OCI-LY1 (cell line): ENCODE measurements around the gene CPT1C.
"Not testable (repeated sequence)": the region's sequence is repeated elsewhere in the genome, so short reads cannot be mapped to it uniquely, and the experiment has no call there.

ENCODE experiments used
- H2AFZ ChIP-seq: fragments of 200-600 bp; sonication (generic), shearing (Covaris generic); 2 replicates; pipeline ENCODE4 v1.6.0; 2014; ENCODE audit warnings: antibody characterized with exemption, mild to moderate bottlenecking, low read length
- H3F3A ChIP-seq: fragments of 200-600 bp; sonication (generic), shearing (Covaris generic); 2 replicates; pipeline ENCODE4 v1.6.0; 2014; ENCODE audit warnings: mild to moderate bottlenecking, antibody characterized with exemption, low read length, moderate library complexity; ENCODE audit not compliant: insufficient read depth
- H3K27ac ChIP-seq: fragments of 200-600 bp; sonication (generic); 2 replicates; pipeline ENCODE4 v1.5.1; 2014; ENCODE audit warnings: low read length, mixed run types, mild to moderate bottlenecking, low read depth; ENCODE audit not compliant: poor library complexity, severe bottlenecking
- H3K27me3 ChIP-seq: fragments of 200-600 bp; sonication (generic); 2 replicates; pipeline ENCODE4 v1.6.0; 2014; ENCODE audit warnings: antibody characterized with exemption, mild to moderate bottlenecking, low read length, moderate library complexity; ENCODE audit not compliant: insufficient read depth
- H3K36me3 ChIP-seq: fragments of 200-600 bp; sonication (generic); 2 replicates; pipeline ENCODE4 v1.6.1; 2014; ENCODE audit warnings: mild to moderate bottlenecking, antibody characterized with exemption, low read length, moderate library complexity, mixed read lengths; ENCODE audit not compliant: insufficient read depth
- H3K4me1 ChIP-seq: fragments of 200-600 bp; sonication (generic); 2 replicates; pipeline ENCODE4 v1.5.1; 2014; ENCODE audit warnings: mild to moderate bottlenecking, low read length, moderate library complexity; ENCODE audit not compliant: insufficient read depth, severe bottlenecking
- H3K4me2 ChIP-seq: fragments of 200-600 bp; sonication (generic), shearing (Covaris generic); 2 replicates; pipeline ENCODE4 v1.6.1; 2014; ENCODE audit warnings: low read length
- H3K4me3 ChIP-seq: fragments of 200-600 bp; sonication (generic); 2 replicates; pipeline ENCODE4 v1.5.1; 2014; ENCODE audit warnings: low read length, low read depth, mild to moderate bottlenecking, mixed read lengths; ENCODE audit not compliant: poor library complexity, severe bottlenecking
- H3K79me2 ChIP-seq: fragments of 200-600 bp; shearing (Covaris generic); 2 replicates; pipeline ENCODE4 v1.6.1; 2016; ENCODE audit warnings: mixed run types, low read length, mixed read lengths; ENCODE audit not compliant: insufficient read depth
- H3K9ac ChIP-seq: fragments of 200-600 bp; sonication (generic), shearing (Covaris generic); 2 replicates; pipeline ENCODE4 v1.6.1; 2014; ENCODE audit warnings: mild to moderate bottlenecking, low read length, mixed read lengths
- H3K9me2 ChIP-seq: fragments of 200-600 bp; sonication (generic), shearing (Covaris generic); 2 replicates; pipeline ENCODE4 v1.6.1; 2014; ENCODE audit warnings: low read depth, mild to moderate bottlenecking, low read length, mixed read lengths
- H3K9me3 ChIP-seq: fragments of 200-600 bp; shearing (Covaris generic); 2 replicates; pipeline ENCODE4 v1.6.1; 2014; ENCODE audit warnings: low read length, mixed read lengths
- H4K20me1 ChIP-seq: fragments of 200-600 bp; sonication (generic), shearing (Covaris generic); 2 replicates; pipeline ENCODE4 v1.6.0; 2016; ENCODE audit warnings: mild to moderate bottlenecking, low read length; ENCODE audit not compliant: insufficient read depth
- EZH2 ChIP-seq: fragments of 200-600 bp; sonication (generic), shearing (Covaris generic); IDR thresholded peaks from 2 replicates; pipeline ENCODE4 v1.8.0; 2017; ENCODE audit warnings: borderline replicate concordance, mixed run types, mild to moderate bottlenecking, antibody characterized with exemption, low read length, moderate library complexity, mixed read lengths
- TF ChIP-seq, protein P1 (sequence below): fragments of 200-600 bp; sonication (generic), shearing (Covaris generic); IDR thresholded peaks from 2 replicates; pipeline ENCODE4 v1.5.1; 2017; ENCODE audit warnings: mild to moderate bottlenecking, antibody characterized with exemption, low read length, moderate library complexity, mixed read lengths

Gene CPT1C

DNA sequence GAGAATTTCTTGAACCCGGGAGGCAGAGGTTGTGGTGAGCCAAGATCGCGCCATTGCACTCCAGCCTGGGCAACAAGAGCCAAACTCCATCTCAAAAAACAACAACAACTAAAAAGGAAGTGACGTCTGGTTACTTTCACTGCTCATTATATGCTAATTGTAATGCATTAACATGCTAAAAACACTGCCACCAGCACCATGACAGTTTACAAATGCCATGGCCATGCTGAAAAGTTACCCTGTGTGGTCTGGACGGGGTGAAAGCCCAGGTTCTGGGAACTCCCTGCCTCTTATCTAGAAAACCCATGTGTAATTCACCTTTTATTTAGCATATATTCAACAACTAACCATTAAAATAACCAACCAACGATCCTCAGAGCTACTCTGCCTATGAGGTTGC is 28.1 kb downstream of the CPT1C start:
- Histone ChIP-seq H3K4me3 (no peak overlapping the region), H3K79me2 (no peaks in the 10 kb centered on the region), H3K4me2 (no peak overlapping the region), H3F3A (no peaks in the 10 kb centered on the region), H4K20me1 (no peaks in the 10 kb centered on the region), H3K9ac (no peak overlapping the region), H3K27ac (no peak overlapping the region), H3K4me1 (no peaks in the 10 kb centered on the region), H3K9me3 (peaks cover 4% of the 10 kb centered on the region; the same call in 1 of the 2 replicates), H3K36me3 (peaks cover 6% of the 10 kb centered on the region; the same call in 1 of the 2 replicates), H2AFZ (no peak overlapping the region), H3K27me3 (no peaks in the 10 kb centered on the region), H3K9me2 (no peaks in the 10 kb centered on the region)
- TF ChIP-seq, protein P1, sequence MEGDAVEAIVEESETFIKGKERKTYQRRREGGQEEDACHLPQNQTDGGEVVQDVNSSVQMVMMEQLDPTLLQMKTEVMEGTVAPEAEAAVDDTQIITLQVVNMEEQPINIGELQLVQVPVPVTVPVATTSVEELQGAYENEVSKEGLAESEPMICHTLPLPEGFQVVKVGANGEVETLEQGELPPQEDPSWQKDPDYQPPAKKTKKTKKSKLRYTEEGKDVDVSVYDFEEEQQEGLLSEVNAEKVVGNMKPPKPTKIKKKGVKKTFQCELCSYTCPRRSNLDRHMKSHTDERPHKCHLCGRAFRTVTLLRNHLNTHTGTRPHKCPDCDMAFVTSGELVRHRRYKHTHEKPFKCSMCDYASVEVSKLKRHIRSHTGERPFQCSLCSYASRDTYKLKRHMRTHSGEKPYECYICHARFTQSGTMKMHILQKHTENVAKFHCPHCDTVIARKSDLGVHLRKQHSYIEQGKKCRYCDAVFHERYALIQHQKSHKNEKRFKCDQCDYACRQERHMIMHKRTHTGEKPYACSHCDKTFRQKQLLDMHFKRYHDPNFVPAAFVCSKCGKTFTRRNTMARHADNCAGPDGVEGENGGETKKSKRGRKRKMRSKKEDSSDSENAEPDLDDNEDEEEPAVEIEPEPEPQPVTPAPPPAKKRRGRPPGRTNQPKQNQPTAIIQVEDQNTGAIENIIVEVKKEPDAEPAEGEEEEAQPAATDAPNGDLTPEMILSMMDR, result no peak
- TF ChIP-seq EZH2, result no peak

DNA sequence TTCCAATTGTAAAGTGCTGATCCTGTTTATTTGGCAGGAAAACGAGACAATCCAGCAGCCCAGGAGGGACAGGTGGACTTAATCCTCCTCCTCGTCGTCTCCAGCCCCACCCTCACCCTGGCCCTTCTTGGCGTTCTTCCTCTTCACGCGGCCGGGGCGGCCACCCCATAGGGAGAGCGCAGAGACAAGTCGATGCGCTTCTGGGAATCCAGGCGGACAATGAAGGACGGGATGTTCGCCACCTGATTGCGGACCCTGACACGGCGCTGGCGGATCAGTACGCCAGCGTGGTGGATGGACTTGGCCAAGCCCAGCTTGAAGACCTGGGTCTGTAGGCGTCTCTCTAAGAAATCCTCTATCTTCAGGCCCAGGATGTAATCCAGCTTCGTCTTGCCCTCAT is 28.5 kb downstream of the CPT1C start:
- not testable (repeated sequence) for H3F3A ChIP-seq, H3K9me2 ChIP-seq, H3K4me2 ChIP-seq, H3K79me2 ChIP-seq, H4K20me1 ChIP-seq, H3K27ac ChIP-seq, H3K9ac ChIP-seq, H2AFZ ChIP-seq, H3K27me3 ChIP-seq, H3K9me3 ChIP-seq, H3K4me3 ChIP-seq, H3K4me1 ChIP-seq, H3K36me3 ChIP-seq

DNA sequence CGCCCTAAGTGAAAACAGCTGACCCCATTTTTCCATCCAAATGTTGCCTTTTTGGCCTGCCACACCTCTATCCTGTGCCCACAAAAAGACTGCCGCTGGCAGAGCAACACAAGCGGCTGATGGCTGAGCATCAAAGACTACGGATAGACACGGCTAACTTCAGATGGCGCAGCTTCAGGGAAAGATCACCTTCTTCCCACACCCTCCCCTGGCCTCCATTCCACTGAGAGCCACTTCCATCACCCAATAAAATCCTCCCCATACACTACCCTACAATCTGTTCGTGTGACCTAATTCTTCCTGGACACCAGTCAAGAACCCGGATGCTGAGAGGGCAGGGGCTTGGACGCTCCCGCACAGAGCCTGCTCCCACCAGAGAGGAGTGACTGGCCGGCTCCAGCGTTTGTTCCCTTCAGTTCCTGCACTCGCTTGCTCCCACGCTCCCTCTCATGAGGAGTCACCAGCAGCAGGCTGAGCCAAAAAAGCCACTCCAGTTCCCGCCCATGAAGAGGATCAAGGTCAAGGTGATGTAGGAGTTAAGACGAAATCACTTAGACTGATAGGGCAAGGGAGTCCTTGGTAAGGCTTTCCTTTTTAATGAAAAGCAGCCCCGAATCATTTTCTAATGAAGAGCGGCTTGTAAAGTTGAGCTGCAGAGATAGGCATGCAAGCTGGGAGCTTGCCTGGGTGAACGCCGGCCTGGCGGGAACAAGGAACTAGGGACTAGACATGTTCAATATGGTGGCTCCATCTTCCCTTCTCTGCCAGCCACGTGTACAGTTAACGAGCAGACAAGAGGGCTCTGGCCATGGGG is 36.5 kb downstream of the CPT1C start:
- Histone ChIP-seq H3K9me3 (no peaks in the 10 kb centered on the region), H3K36me3 (0 out of 2 replicates have a peak, but pooled peaks cover under 1% of the 10 kb centered on the region), H4K20me1 (no peaks in the 10 kb centered on the region), H3K9ac (no peak overlapping the region), H3K27me3 (peaks cover 3% of the 10 kb centered on the region; the same call in 1 of the 2 replicates), H3K9me2 (no peaks in the 10 kb centered on the region), H3K79me2 (no peaks in the 10 kb centered on the region), H3K4me2 (no peak overlapping the region), H3K4me3 (no peak overlapping the region), H2AFZ (no peak overlapping the region), H3K4me1 (no peaks in the 10 kb centered on the region), H3K27ac (no peak overlapping the region), H3F3A (no peaks in the 10 kb centered on the region)
- TF ChIP-seq, protein P1, result no peak
- TF ChIP-seq EZH2, result no peak

DNA sequence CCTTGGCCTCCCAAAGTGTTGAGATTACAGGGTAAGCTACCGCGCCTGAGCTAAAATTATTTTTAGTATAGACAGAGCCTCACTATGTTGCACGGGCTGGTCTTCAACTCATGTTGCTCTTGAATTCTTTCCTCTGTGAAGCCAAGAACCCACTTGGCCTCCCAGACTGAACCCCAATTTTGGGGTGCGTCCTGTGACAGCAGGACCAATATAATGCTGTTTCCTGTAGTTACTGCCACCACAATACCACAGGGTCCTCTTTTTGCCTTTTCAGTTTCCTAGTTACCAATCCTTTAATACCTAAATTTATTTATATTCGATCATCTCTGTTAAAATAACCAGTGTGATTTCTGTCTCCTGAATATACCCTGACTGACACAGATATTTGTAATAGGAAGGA is 39.2 kb downstream of the CPT1C start:
- H3K4me2 ChIP-seq, result no peak overlapping the region
- H4K20me1 ChIP-seq, result no peaks in the 10 kb centered on the region
- H3K27ac ChIP-seq, result no peak overlapping the region

More for the DNA sequence above, 39.2 kb downstream of the CPT1C start:
- no peaks in the 10 kb centered on the region for H3K4me1 ChIP-seq
- no peaks in the 10 kb centered on the region for H3K79me2 ChIP-seq
- no peaks in the 10 kb centered on the region for H3K36me3 ChIP-seq
- H3K9me2 ChIP-seq, result no peaks in the 10 kb centered on the region
- H2AFZ ChIP-seq, result no peak overlapping the region
- H3F3A ChIP-seq, result no peaks in the 10 kb centered on the region
- peaks cover 3% of the 10 kb centered on the region; the same call in 1 of the 2 replicates for H3K27me3 ChIP-seq
- no peak overlapping the region for H3K4me3 ChIP-seq
- no peaks in the 10 kb centered on the region for H3K9me3 ChIP-seq
- H3K9ac ChIP-seq, result no peak overlapping the region
- no peak for TF ChIP-seq EZH2
- TF ChIP-seq, protein P1, result no peak
